ENCODE measurements around the gene GALNTL6. TPM values are rescaled to one million over a fixed set of nuclear protein-coding genes. Genes with fewer than 3 reads are reported as not detected.
A peak's percentile ranks its signal among the peaks of the same experiment; 100 is the strongest.

GALNTL6 gene
- total and polyA plus RNA-seq, 2 donors (not counting 3 experiments of a cell fraction or from before 2014, with no cell fraction given), result not detected

GRCh38 chr4:173014113-173014558 lies 1200.9 kb downstream of the GALNTL6 start:
- no peaks in the 10 kb centered on the region for H3K79me2 ChIP-seq (ENCODE audit: control insufficient read depth, insufficient read depth, low read length)
- H3K36me3 ChIP-seq (ENCODE audit: control insufficient read depth in 2 of 2, extremely low read depth in 1 of 2, insufficient read depth in 2 of 2, low read length in 2 of 2), result no peaks in the 10 kb centered on the region
- H3K9me1 ChIP-seq (replicated peaks; ENCODE audit: control insufficient read depth, extremely low read depth, insufficient read depth, low read length), result no peaks in the 10 kb centered on the region
- DNase-seq (ENCODE audit: low read depth, low spot score), result peak; percentile 85
- peaks cover 12% of the 10 kb centered on the region for H3K4me1 ChIP-seq (ENCODE audit: control insufficient read depth, extremely low read depth, insufficient read depth, low read length)
- no peak for TF ChIP-seq POLR2A (IDR thresholded peaks at IDR 0.05; ENCODE audit: low read depth, low read length)
- TF ChIP-seq MYC (IDR thresholded peaks at IDR 0.05; ENCODE audit: low read depth, low read length), result no peak
- peak in 1 of 2 donors; percentile 39 for TF ChIP-seq CTCF (IDR thresholded peaks at IDR 0.05; ENCODE audit: extremely low read depth in 1 of 2, insufficient read depth in 1 of 2, low read depth in 1 of 2, low read length in 2 of 2)
- TF ChIP-seq GATA2 (IDR thresholded peaks at IDR 0.05; ENCODE audit: insufficient read depth, insufficient read length, low read depth, low read length), result peak; percentile 42
- peak; percentile 69 for TF ChIP-seq JUN (IDR thresholded peaks at IDR 0.05; ENCODE audit: borderline replicate concordance, insufficient read depth, insufficient read length, low read depth)
- TF ChIP-seq FOS (IDR thresholded peaks at IDR 0.05; ENCODE audit: borderline replicate concordance, insufficient read depth, low read length), result peak; percentile 85
- no peak for TF ChIP-seq POLR2AphosphoS5 (IDR thresholded peaks at IDR 0.05; ENCODE audit: insufficient read depth, low read depth, low read length)
- H4K20me1 ChIP-seq (replicated peaks; ENCODE audit: control insufficient read depth, extremely low read depth, insufficient read depth, low read length), result no peaks in the 10 kb centered on the region
- H2AFZ ChIP-seq (ENCODE audit: low read depth, low read length), result peak overlapping the region; percentile 50
- no peak overlapping the region for H3K4me3 ChIP-seq (replicated peaks in 1 of 3; ENCODE audit: insufficient read depth in 1 of 3, low read depth in 1 of 3, low read length in 3 of 3)
- peak overlapping the region; percentile 70 for H3K4me2 ChIP-seq (ENCODE audit: insufficient read depth, low read length)
- CTCF ChIA-PET, result interaction anchor here (0.6 to 4.9 kb wide), 83 partner anchors 10 to 1198 kb away, joined by 3 to 403 read pairs (median 5); partner anchors contain the start of genes GALNT7, HMGB2 and SAP30
- no TSS peak for BruUV-seq (replicated peaks)
- intact Hi-C loops (cut with micrococcal nuclease), result loop anchor here (1.0 to 5.0 kb wide), 5 partner anchors 9 to 399 kb away; partner anchors contain the start of gene SAP30
- H3K9me3 ChIP-seq (replicated peaks; ENCODE audit: control insufficient read depth, insufficient read depth, low read length), result no peaks in the 10 kb centered on the region
- POLR2A ChIA-PET, result interaction anchor here (1.0 to 1.2 kb wide), 2 partner anchors 240 to 244 kb away, joined by 3 to 5 read pairs; no protein-coding TSS in a partner anchor
- peak; percentile 96 for FAIRE-seq
- peak overlapping the region; percentile 52 for H3K27ac ChIP-seq (ENCODE audit: insufficient read depth, low read depth, low read length)
- H3K9ac ChIP-seq (replicated peaks; ENCODE audit: extremely low read depth, insufficient read depth, low read length), result no peak overlapping the region
- H3K27me3 ChIP-seq (ENCODE audit: control insufficient read depth in 2 of 2, insufficient read depth in 2 of 2, low read length in 2 of 2), result no peaks in the 10 kb centered on the region
- dilution Hi-C loops (cut with MboI; ENCODE audit: extremely low pct_ligation_motif_present, low sequenced_read_pairs), result no loop called here

All from endothelial cell of umbilical vein (primary cell).